HepG2 (cell line): Measurements from ENCODE around the gene TMEM132D. TPM values are rescaled to one million over a fixed set of nuclear protein-coding genes. Genes with fewer than 3 reads are reported as not detected.

Source experiments
- ATAC-seq: fragments of 200-7000 bp; cut with Tn5 transposase; 3 replicates; pipeline ENCODE4 v1.9.1; 2020; ENCODE audit warnings: mild to moderate bottlenecking, moderate library complexity
- BruUV-seq: library from RNA; stranded (reverse); fragments of 400-500 nt; replicated peaks from 2 replicates; lab custom pipeline; 2021; lab: Mats Ljungman, UMichigan
- CTCF ChIA-PET: fragments of 300-600 bp; formaldehyde crosslinking; extraction: SDS; loops from one replicate; lab custom pipeline; 2021; ENCODE audit warnings: low total read pairs, inconsistent platforms, low intra/inter-chr PET ratio; lab: Yijun Ruan, JAX
- POLR2A ChIA-PET: fragments of 350-600 bp; sonication (Branson Sonifier 250); formaldehyde crosslinking; loops from one replicate; lab custom pipeline; 2020; ENCODE audit warnings: antibody characterized with exemption, inconsistent platforms; lab: Yijun Ruan, JAX
- DNase-seq: peaks from one replicate; pipeline ENCODE4 v3.0.0-alpha.2; 2015; ENCODE audit warnings: low spot score
- FAIRE-seq: peaks from 3 replicates; lab custom pipeline; 2011; peaks lifted over from hg19 to GRCh38; lab: Jason Lieb, UNC
- H2AFZ ChIP-seq: one replicate; pipeline ENCODE4 v1.6.1; 2011; ENCODE audit warnings: low read length, inconsistent platforms
- H3K27ac ChIP-seq: fragments of 300-600 bp; 3 replicates; pipeline ENCODE4 v1.8.0; 2011; ENCODE audit warnings: mixed run types, mild to moderate bottlenecking, mixed read lengths, low read length, inconsistent platforms; ENCODE audit not compliant: insufficient read depth; ENCODE audit errors: extremely low read length
- H3K27me3 ChIP-seq, 2 experiments: fragments of 200-600 bp in 1 of 2; 2 replicates in 1 of 2; 3 replicates in 1 of 2; pipeline versions ENCODE4 v1.6.0 to v1.8.0; 2011; ENCODE audit warnings: low read length in 2 of 2, mild to moderate bottlenecking in 2 of 2, moderate library complexity in 2 of 2, inconsistent platforms in 1 of 2; ENCODE audit not compliant: insufficient read depth in 2 of 2, control insufficient read depth in 1 of 2
- H3K36me3 ChIP-seq, 2 experiments: fragments of 200-600 bp in 1 of 2; replicated peaks in 1 of 2; 2 replicates in 1 of 2; 3 replicates in 1 of 2; pipeline versions ENCODE4 v1.5.1 to v1.8.0; 2011; ENCODE audit warnings: low read length in 2 of 2, inconsistent platforms in 1 of 2; ENCODE audit not compliant: insufficient read depth in 2 of 2, control insufficient read depth in 1 of 2
- H3K4me1 ChIP-seq: 2 replicates; pipeline ENCODE4 v1.5.1; 2012; ENCODE audit warnings: low read length, inconsistent platforms; ENCODE audit not compliant: insufficient read depth
- H3K4me2 ChIP-seq: 2 replicates; pipeline ENCODE4 v1.6.0; 2011; ENCODE audit warnings: low read depth, low read length, inconsistent platforms
- H3K4me3 ChIP-seq, 3 experiments: fragments of 200-600 bp in 1 of 3; sonication (generic), shearing (Covaris generic) in 1 of 3; replicated peaks in 1 of 3; 2 replicates each; pipeline ENCODE4 v1.5.1; 2011 to 2016; ENCODE audit warnings: low read length in 3 of 3, inconsistent platforms in 2 of 3, low read depth in 2 of 3, mild to moderate bottlenecking in 2 of 3, control low read depth in 1 of 3, mixed read lengths in 1 of 3; ENCODE audit not compliant: insufficient read depth in 1 of 3
- H3K79me2 ChIP-seq: one replicate; pipeline ENCODE4 v1.6.1; 2011; ENCODE audit warnings: low read length, inconsistent platforms; ENCODE audit not compliant: insufficient read depth
- H3K9ac ChIP-seq: 2 replicates; pipeline ENCODE4 v1.6.0; 2011; ENCODE audit warnings: mild to moderate bottlenecking, low read depth, low read length, inconsistent platforms; ENCODE audit not compliant: insufficient read depth
- H3K9me3 ChIP-seq: 2 replicates; pipeline ENCODE4 v1.5.1; 2012; ENCODE audit warnings: mild to moderate bottlenecking, low read length
- H4K20me1 ChIP-seq: 2 replicates; pipeline ENCODE4 v1.6.0; 2011; ENCODE audit warnings: inconsistent platforms, mild to moderate bottlenecking, low read length, moderate library complexity; ENCODE audit not compliant: insufficient read depth
- ARNTL ChIP-seq: sonication (generic); formaldehyde crosslinking; IDR thresholded peaks from 2 replicates; pipeline ENCODE4 v1.4.0; 2020; ENCODE audit warnings: mild to moderate bottlenecking, missing genetic modification reagents
- ATF2 ChIP-seq: sonication (generic); formaldehyde crosslinking; IDR thresholded peaks from 2 replicates; pipeline ENCODE4 v1.4.0; 2020; ENCODE audit warnings: missing genetic modification reagents
- BHLHE40 ChIP-seq: IDR thresholded peaks from 2 replicates; pipeline ENCODE4 v1.6.1; 2011; ENCODE audit warnings: low read length, improper control_type of control experiment
- DBP ChIP-seq: sonication (generic); formaldehyde crosslinking; IDR thresholded peaks from 2 replicates; pipeline ENCODE4 v1.4.0; 2020; ENCODE audit warnings: missing genetic modification reagents; ENCODE audit errors: not compliant biosample characterization
- MAFK ChIP-seq, 2 experiments: IDR thresholded peaks in 1 of 2; conservative IDR thresholded peaks in 1 of 2; 2 replicates each; pipeline ENCODE4 v1.6.1; 2011; ENCODE audit warnings: improper control_type of control experiment in 2 of 2, low read length in 2 of 2
- U2AF1 ChIP-seq: fragments of 200-400 bp; formaldehyde crosslinking; optimal IDR thresholded peaks from 2 replicates; pipeline ENCODE3; 2017; ENCODE audit warnings: mild to moderate bottlenecking, low read depth, low read length
- WIZ ChIP-seq: sonication (generic); formaldehyde crosslinking; IDR thresholded peaks from 2 replicates; pipeline ENCODE4 v1.5.1; 2020; ENCODE audit warnings: mild to moderate bottlenecking, missing genetic modification reagents
- ZNF253 ChIP-seq: sonication (generic); formaldehyde crosslinking; IDR thresholded peaks from 2 replicates; pipeline ENCODE4 v1.8.0; 2022; ENCODE audit warnings: mild to moderate bottlenecking, missing genetic modification reagents, borderline replicate concordance
- ZNF275 ChIP-seq: sonication (generic); formaldehyde crosslinking; IDR thresholded peaks from 2 replicates; pipeline ENCODE4 v1.8.0; 2022; ENCODE audit warnings: missing genetic modification reagents, mild to moderate bottlenecking, inconsistent platforms, borderline replicate concordance
- ZNF562 ChIP-seq: sonication (generic); formaldehyde crosslinking; IDR thresholded peaks from 2 replicates; pipeline ENCODE4 v1.8.0; 2022; ENCODE audit warnings: missing genetic modification reagents, borderline replicate concordance
- ZNF605 ChIP-seq: sonication (generic); formaldehyde crosslinking; IDR thresholded peaks from 2 replicates; pipeline ENCODE4 v1.8.0; 2022; ENCODE audit warnings: mild to moderate bottlenecking, missing genetic modification reagents
- ZNF609 ChIP-seq: sonication (generic); formaldehyde crosslinking; IDR thresholded peaks from 2 replicates; pipeline ENCODE4 v1.4.0; 2020; ENCODE audit warnings: mild to moderate bottlenecking, missing genetic modification reagents, borderline replicate concordance
- ZNF775 ChIP-seq: sonication (generic); formaldehyde crosslinking; IDR thresholded peaks from 2 replicates; pipeline ENCODE4 v1.4.0; 2020; ENCODE audit warnings: missing genetic modification reagents, mild to moderate bottlenecking, moderate library complexity, borderline replicate concordance
- ZNF788 ChIP-seq: sonication (generic); formaldehyde crosslinking; IDR thresholded peaks from 2 replicates; pipeline ENCODE4 v1.5.0; 2020; ENCODE audit warnings: mild to moderate bottlenecking, missing genetic modification reagents, borderline replicate concordance
- WGBS: methylation state at CpG from one replicate; pipeline ENCODE4 v1.1.6; 2017; ENCODE audit warnings: low lambda C conversion rate; 5-methylcytosine and 5-hydroxymethylcytosine counted together
- in situ Hi-C: cut with HindIII; loops from 2 replicates; pipeline ENCODE4 v1.10.0; 2017; ENCODE audit warnings: low pct_unique_long_range_greater_than_20kb; ENCODE audit not compliant: extremely low pct_ligation_motif_present
- intact Hi-C: fragments of 100-400 bp; cut with micrococcal nuclease; formaldehyde crosslinking; loops from one replicate; pipeline ENCODE4 v1.10.0; 2022; ENCODE audit not compliant: unreplicated experiment
- polyA plus RNA-seq, 8 experiments: library from polyadenylated mRNA; depleted of rRNA in 3 of 8; stranded (reverse) in 7 of 8; unstranded in 1 of 8; fragments of >200 nt; fragmentation: Illumina TruSeq in 4 of 8; extraction: Trizol in 4 of 8; gene quantifications; 2 replicates each; pipeline versions ENCODE4 v1.2.1 to v1.2.3, GENCODE V29; 2011 to 2016; ENCODE audit warnings: low read depth in 4 of 8, missing spikeins in 1 of 8, mixed read lengths in 1 of 8; ENCODE audit not compliant: insufficient read depth in 1 of 8
- total RNA-seq, 5 experiments: library from RNA; depleted of rRNA; stranded (reverse); fragments of >200 nt; fragmentation: Illumina TruSeq; extraction: Trizol; gene quantifications; 2 replicates each; pipeline ENCODE4 v1.2.3, GENCODE V29; 2016; ENCODE audit warnings: low read depth in 1 of 5

TMEM132D gene
- total and polyA plus RNA-seq, 2 of the 13 experiments (the other 11 are each of a cell fraction or from before 2014, with no cell fraction given), result not detected

- Histone ChIP-seq H3K9me3 (peaks cover 5% of the 10 kb centered on the region; the same call in 1 of the 2 replicates), H3K4me3 (no peak overlapping the region), H3K36me3 (no peaks in the 10 kb centered on the region), H3K27me3 (no peaks in the 10 kb centered on the region), H3K9ac (no peak overlapping the region), H3K79me2 (no peaks in the 10 kb centered on the region), H3K27ac (no peak overlapping the region), H4K20me1 (no peaks in the 10 kb centered on the region), H3K4me1 (no peaks in the 10 kb centered on the region), H2AFZ (no peak overlapping the region), H3K4me2 (no peak overlapping the region)
- no peak for DNase-seq
- WGBS, result 2% methylated on average over 5 of the region's 5 CpGs
- no peak for FAIRE-seq
- no peak for ATAC-seq
- CTCF ChIA-PET, result no interaction called here
- intact Hi-C loops, result no loop called here
- in situ Hi-C loops, result no loop called here
- POLR2A ChIA-PET, result no interaction called here
- no TSS peak for BruUV-seq
- TF ChIP-seq U2AF1, result no peak
- TF ChIP-seq ZNF562 (CRISPR knock-in tag), result no peak
- no peak for TF ChIP-seq MAFK (conservative IDR thresholded peaks at IDR 0.05 in 1 of 2, IDR thresholded peaks at IDR 0.05 in 1 of 2; ENCODE audit: low read length in 2 of 2)
- no peak for TF ChIP-seq ZNF275 (CRISPR knock-in tag)
- no peak for TF ChIP-seq ZNF775
- no peak for TF ChIP-seq ZNF605 (CRISPR knock-in tag)
- TF ChIP-seq BHLHE40, result no peak
- TF ChIP-seq ATF2 (CRISPR knock-in tag), result no peak
- TF ChIP-seq ZNF253 (CRISPR knock-in tag), result no peak
- no peak for TF ChIP-seq ARNTL (CRISPR knock-in tag)
- no peak for TF ChIP-seq WIZ (CRISPR knock-in tag)
- TF ChIP-seq DBP (CRISPR knock-in tag), result no peak
- TF ChIP-seq ZNF609 (CRISPR knock-in tag), result no peak
- no peak for TF ChIP-seq ZNF788 (CRISPR knock-in tag)
Measured at GRCh38 chr12:129696405-129696804, 207.4 kb downstream of the TMEM132D start.
